Glutamatergic neuron (in vitro differentiated cells): ENCODE measurements around the gene DIABLO. TPM values are rescaled to one million over a fixed set of nuclear protein-coding genes. Genes with fewer than 3 reads are reported as not detected.

Source experiments
- DNase-seq: peaks from one replicate; pipeline ENCODE4 v3.0.0; 2022
- H3K27ac Mint-ChIP-seq: one replicate; pipeline ENCODE4 v1.8.0; 2020; ENCODE audit warnings: mild to moderate bottlenecking, mixed read lengths, inconsistent platforms; ENCODE audit not compliant: unreplicated experiment
- H3K27me3 Mint-ChIP-seq: one replicate; pipeline ENCODE4 v1.8.0; 2020; ENCODE audit warnings: mild to moderate bottlenecking, moderate library complexity, mixed read lengths, inconsistent platforms; ENCODE audit not compliant: unreplicated experiment
- H3K36me3 Mint-ChIP-seq: one replicate; pipeline ENCODE4 v1.8.0; 2020; ENCODE audit warnings: mild to moderate bottlenecking, mixed read lengths, inconsistent platforms; ENCODE audit not compliant: unreplicated experiment
- H3K4me1 Mint-ChIP-seq: one replicate; pipeline ENCODE4 v1.8.0; 2020; ENCODE audit warnings: mild to moderate bottlenecking, low read depth, mixed read lengths, inconsistent platforms; ENCODE audit not compliant: unreplicated experiment
- H3K4me3 Mint-ChIP-seq: one replicate; pipeline ENCODE4 v1.8.0; 2020; ENCODE audit warnings: mild to moderate bottlenecking, mixed read lengths, inconsistent platforms; ENCODE audit not compliant: unreplicated experiment
- H3K9me3 Mint-ChIP-seq: one replicate; pipeline ENCODE4 v1.8.0; 2020; ENCODE audit warnings: mild to moderate bottlenecking, moderate library complexity, mixed read lengths, inconsistent platforms; ENCODE audit not compliant: unreplicated experiment
- total RNA-seq: library from RNA; stranded (reverse); fragmentation: NEBNext Ultra II Directional; extraction: Animal tissue kit (Norgen Biotek cat#: 25700); gene quantifications from one replicate; pipeline ENCODE4 v1.2.1, GENCODE V29; 2021; ENCODE audit not compliant: unreplicated experiment
- TF ChIP-seq, protein P1 (sequence below): fragments of 200-600 bp; sonication (generic); IDR thresholded peaks from one replicate; pipeline ENCODE4 v1.5.0; 2021; ENCODE audit not compliant: partially characterized antibody, unreplicated experiment

DIABLO gene
- total RNA-seq, 1 donor from 2014 or later = 68.7 TPM

DNA sequence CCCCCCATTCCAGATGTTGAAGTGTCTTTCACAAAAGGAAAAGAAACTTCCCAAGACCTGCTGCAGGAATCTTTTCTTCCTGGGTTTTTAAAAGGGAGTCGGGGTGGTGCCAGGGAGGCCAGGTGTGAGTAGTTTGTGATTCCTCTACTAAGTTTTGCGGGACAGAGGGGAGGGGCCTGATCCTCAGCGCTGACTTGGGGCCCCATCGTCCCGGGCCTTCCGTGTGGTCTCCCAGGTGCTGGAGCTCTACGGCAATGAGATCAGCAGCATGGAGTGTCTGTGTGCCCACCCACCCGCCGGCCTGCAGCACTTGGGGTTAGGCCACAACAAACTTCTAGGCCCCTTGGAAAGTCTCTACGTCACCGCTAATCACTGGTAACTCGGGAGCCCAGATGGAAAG lies 38.4 kb downstream of the DIABLO start:
- H3K4me1 Mint-ChIP-seq = peaks cover 3% of the 10 kb centered on the region
- no peaks in the 10 kb centered on the region for H3K36me3 Mint-ChIP-seq
- H3K27me3 Mint-ChIP-seq = peaks cover 3% of the 10 kb centered on the region
- H3K4me3 Mint-ChIP-seq = no peak overlapping the region
- no peak for DNase-seq
- TF ChIP-seq, protein P1, sequence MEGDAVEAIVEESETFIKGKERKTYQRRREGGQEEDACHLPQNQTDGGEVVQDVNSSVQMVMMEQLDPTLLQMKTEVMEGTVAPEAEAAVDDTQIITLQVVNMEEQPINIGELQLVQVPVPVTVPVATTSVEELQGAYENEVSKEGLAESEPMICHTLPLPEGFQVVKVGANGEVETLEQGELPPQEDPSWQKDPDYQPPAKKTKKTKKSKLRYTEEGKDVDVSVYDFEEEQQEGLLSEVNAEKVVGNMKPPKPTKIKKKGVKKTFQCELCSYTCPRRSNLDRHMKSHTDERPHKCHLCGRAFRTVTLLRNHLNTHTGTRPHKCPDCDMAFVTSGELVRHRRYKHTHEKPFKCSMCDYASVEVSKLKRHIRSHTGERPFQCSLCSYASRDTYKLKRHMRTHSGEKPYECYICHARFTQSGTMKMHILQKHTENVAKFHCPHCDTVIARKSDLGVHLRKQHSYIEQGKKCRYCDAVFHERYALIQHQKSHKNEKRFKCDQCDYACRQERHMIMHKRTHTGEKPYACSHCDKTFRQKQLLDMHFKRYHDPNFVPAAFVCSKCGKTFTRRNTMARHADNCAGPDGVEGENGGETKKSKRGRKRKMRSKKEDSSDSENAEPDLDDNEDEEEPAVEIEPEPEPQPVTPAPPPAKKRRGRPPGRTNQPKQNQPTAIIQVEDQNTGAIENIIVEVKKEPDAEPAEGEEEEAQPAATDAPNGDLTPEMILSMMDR = no peak
- no peak overlapping the region for H3K27ac Mint-ChIP-seq
- H3K9me3 Mint-ChIP-seq = peaks cover 8% of the 10 kb centered on the region

DNA sequence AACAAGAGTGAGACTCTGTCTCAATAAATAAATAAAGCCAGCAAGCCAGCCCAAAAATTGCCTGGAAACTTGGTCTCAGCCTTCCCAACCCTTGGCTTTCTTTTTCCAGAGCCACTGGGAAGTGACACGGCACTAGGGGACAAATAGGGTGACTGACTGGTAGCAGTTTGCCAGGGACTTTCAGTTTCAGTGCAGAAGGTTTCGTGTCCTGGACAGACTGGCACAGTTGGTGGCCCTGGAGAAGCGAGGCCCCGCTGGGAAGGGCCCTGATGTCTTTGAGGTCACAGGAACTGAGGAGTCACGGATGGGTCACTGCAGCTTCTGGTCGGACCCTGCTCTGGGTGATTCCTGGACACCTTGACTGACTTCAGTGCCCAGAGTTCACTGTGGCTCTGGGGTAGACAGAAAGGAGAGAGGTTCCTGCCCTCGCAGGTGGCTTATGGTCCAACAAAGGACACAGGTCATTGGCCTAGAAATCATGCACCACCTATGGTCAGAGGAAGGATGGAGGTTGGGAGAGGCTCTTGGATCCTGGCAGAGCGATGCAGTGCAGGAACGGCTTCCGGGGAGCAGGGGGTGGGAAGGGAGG lies 40.3 kb downstream of the DIABLO start:
- peaks cover 5% of the 10 kb centered on the region for H3K27me3 Mint-ChIP-seq
- TF ChIP-seq, protein P1 = no peak
- H3K27ac Mint-ChIP-seq = no peak overlapping the region
- peaks cover 8% of the 10 kb centered on the region for H3K9me3 Mint-ChIP-seq
- H3K4me3 Mint-ChIP-seq = no peak overlapping the region
- no peak for DNase-seq
- H3K4me1 Mint-ChIP-seq = peaks cover 3% of the 10 kb centered on the region
- no peaks in the 10 kb centered on the region for H3K36me3 Mint-ChIP-seq

DNA sequence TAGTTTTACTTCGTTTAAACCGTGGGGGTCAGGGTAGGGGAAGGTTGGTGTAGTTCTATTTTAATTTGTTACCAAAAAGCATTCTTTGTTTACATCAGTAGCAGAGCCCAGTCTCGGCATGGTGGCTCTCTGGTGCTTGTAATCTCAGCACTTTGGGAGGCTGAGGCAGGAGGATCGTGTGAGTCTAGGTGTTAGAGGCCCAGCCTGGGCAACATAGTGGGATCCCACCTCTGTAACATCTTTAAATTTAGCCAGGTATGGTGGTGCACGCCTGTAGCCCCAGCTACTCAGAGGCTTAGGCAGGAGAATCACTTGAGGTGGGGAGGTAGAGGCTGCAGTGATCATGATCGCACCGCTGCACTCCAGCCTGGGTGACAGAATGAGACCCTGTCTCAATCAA lies 40.8 kb downstream of the DIABLO start:
- Mint-ChIP-seq H3K36me3 (no peaks in the 10 kb centered on the region), H3K4me3 (no peak overlapping the region)

DNA sequence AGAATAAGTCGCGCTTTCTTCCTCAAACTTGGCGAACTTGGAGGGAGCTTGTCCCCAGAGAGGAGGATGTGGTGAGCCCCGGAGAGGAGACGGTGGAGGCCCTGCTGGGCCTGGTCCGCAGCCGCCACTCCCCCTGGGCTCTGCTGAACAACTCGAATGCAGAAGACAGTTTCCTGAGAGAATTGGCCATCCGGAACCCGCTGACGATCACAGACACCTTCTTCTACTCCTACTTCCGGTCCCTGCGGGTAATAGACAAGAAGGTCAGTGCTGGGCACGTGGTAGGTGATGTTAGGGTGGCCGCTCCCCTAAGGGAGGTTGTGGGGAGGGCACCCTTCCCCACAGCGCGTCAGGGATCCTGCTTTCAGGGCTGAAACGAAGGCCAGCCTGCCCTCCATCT lies 41.3 kb downstream of the DIABLO start:
- Mint-ChIP-seq H3K4me1 (peaks cover 3% of the 10 kb centered on the region), H3K27ac (no peak overlapping the region), H3K4me3 (peak overlapping the region; percentile 52), H3K27me3 (peaks cover 5% of the 10 kb centered on the region), H3K9me3 (peaks cover 8% of the 10 kb centered on the region), H3K36me3 (no peaks in the 10 kb centered on the region)
- no peak for DNase-seq
- TF ChIP-seq, protein P1 = no peak

More for the DNA sequence above, 40.8 kb downstream of the DIABLO start:
- Mint-ChIP-seq H3K27ac (no peak overlapping the region), H3K9me3 (peaks cover 8% of the 10 kb centered on the region), H3K4me1 (peaks cover 3% of the 10 kb centered on the region), H3K27me3 (peaks cover 5% of the 10 kb centered on the region)
- TF ChIP-seq, protein P1 = no peak
- no peak for DNase-seq

DNA sequence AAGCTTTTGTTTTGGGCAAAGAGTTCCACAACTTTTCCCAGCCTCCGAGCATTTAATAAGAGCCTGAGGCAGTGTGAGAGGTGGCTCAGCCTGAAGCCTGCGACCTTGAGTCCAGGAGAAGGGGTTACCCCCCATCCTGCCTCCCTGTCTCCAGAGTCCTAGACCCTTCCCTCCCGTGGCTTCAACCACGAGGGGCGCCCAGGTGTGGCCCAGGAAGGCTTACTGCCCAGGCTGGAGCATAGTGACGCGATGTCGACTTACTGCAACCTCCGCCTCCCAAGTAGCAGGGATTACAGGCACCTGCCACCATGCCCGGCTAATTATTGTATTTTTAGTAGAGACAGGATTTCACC lies 42.3 kb downstream of the DIABLO start:
- no peak for DNase-seq
- TF ChIP-seq, protein P1 = no peak
- Mint-ChIP-seq H3K9me3 (peaks cover 13% of the 10 kb centered on the region), H3K4me3 (peak overlapping the region; percentile 49), H3K36me3 (no peaks in the 10 kb centered on the region), H3K4me1 (peaks cover 3% of the 10 kb centered on the region), H3K27ac (no peak overlapping the region), H3K27me3 (peaks cover 9% of the 10 kb centered on the region)
